Omental fat pad (tissue), 4 donors: ENCODE data around the gene DMXL2. TPM values are rescaled to one million over a fixed set of nuclear protein-coding genes. Genes with fewer than 3 reads are reported as not detected.
"Not testable (repeated sequence)": the region's sequence is repeated elsewhere in the genome, so short reads cannot be mapped to it uniquely, and the experiment has no call there.

Experiments used
- ATAC-seq: fragments of 150-250 bp; one replicate; pipeline ENCODE4 v1.9.1; 2016; ENCODE audit warnings: mild to moderate bottlenecking, moderate library complexity; ENCODE audit not compliant: low FRiP score
- DNase-seq: peaks from one replicate; pipeline ENCODE4 v3.0.0-alpha.2; 2019; ENCODE audit warnings: low spot score
- CTCF ChIP-seq, 3 donors: fragments of 450-650 bp; IDR thresholded peaks; one replicate each; pipeline ENCODE4 v1.5.1; 2016 to 2017; ENCODE audit warnings: antibody characterized with exemption in 3 of 3, mild to moderate bottlenecking in 3 of 3, moderate library complexity in 2 of 3
- total RNA-seq, 4 donors: library from RNA; depleted of rRNA; stranded (reverse); fragments of >200 nt; gene quantifications; one replicate each; pipeline ENCODE4 v1.1.0, GENCODE V29; 2016

Gene DMXL2
- total RNA-seq, 4 donors from 2014 or later = 47.5 to 77.2 (median 54.5) TPM

- no peak for TF ChIP-seq CTCF (IDR thresholded peaks at IDR 0.05)
- DNase-seq = no peak
- peak; percentile 90 for ATAC-seq
Measured at GRCh38 chr15:51576911-51577500, 45.6 kb downstream of the DMXL2 start.

GRCh38 chr15:51576286-51576850 lies 46.2 kb downstream of the DMXL2 start:
- TF ChIP-seq CTCF (IDR thresholded peaks at IDR 0.05) = no peak
- no peak for ATAC-seq
- DNase-seq = no peak

- DNase-seq = no peak
- no peak for TF ChIP-seq CTCF (IDR thresholded peaks at IDR 0.05)
- no peak for ATAC-seq
Measured at GRCh38 chr15:51575775-51576174, 46.8 kb downstream of the DMXL2 start.

- not testable (repeated sequence) for ATAC-seq
Measured at GRCh38 chr15:51573352-51573751, 49.2 kb downstream of the DMXL2 start.

GRCh38 chr15:51568939-51569784 lies 53.4 kb downstream of the DMXL2 start:
- not testable (repeated sequence) for ATAC-seq, DNase-seq

More at GRCh38 chr15:51573352-51573751, 49.2 kb downstream of the DMXL2 start:
- DNase-seq = not testable (repeated sequence)

GRCh38 chr15:51561271-51561670 lies 61.3 kb downstream of the DMXL2 start:
- TF ChIP-seq CTCF (IDR thresholded peaks at IDR 0.05) = no peak
- DNase-seq (no peak), ATAC-seq (no peak)

GRCh38 chr15:51558876-51559275 lies 63.7 kb downstream of the DMXL2 start:
- ATAC-seq (no peak), DNase-seq (no peak)
- no peak for TF ChIP-seq CTCF (IDR thresholded peaks at IDR 0.05)

- ATAC-seq = no peak
- TF ChIP-seq CTCF (IDR thresholded peaks at IDR 0.05) = no peak
- no peak for DNase-seq
Measured at GRCh38 chr15:51558411-51558810, 64.2 kb downstream of the DMXL2 start.
